HT-29 (cell line): ENCODE data around the gene CIDEA. TPM values are rescaled to one million over a fixed set of nuclear protein-coding genes. Genes with fewer than 3 reads are reported as not detected.
"Not testable (repeated sequence)": the region's sequence is repeated elsewhere in the genome, so short reads cannot be mapped to it uniquely, and the experiment has no call there.

Experiments
- DNase-seq: peaks from one replicate; pipeline ENCODE4 v3.0.0-alpha.2; 2015; ENCODE audit warnings: low spot score
- total RNA-seq: library from RNA; depleted of rRNA; stranded (reverse); fragments of >200 nt; shearing (Covaris generic); gene quantifications from 2 replicates; pipeline ENCODE4 v1.2.3, GENCODE V29; 2014

Gene CIDEA
- total RNA-seq, 1 experiment from 2014 or later = not detected

GRCh38 chr18:12239431-12239830 is 14.7 kb upstream of the CIDEA start:
- no peak for DNase-seq

- DNase-seq = no peak
Measured at GRCh38 chr18:12242658-12243260, 11.4 kb upstream of the CIDEA start.

GRCh38 chr18:12243272-12243671 is 10.9 kb upstream of the CIDEA start:
- not testable (repeated sequence) for DNase-seq

- no peak for DNase-seq
Measured at GRCh38 chr18:12245793-12246135, 8.4 kb upstream of the CIDEA start.

GRCh38 chr18:12246849-12247808 is 7.0 kb upstream of the CIDEA start:
- DNase-seq = no peak

- no peak for DNase-seq
Measured at GRCh38 chr18:12247946-12248345, 6.2 kb upstream of the CIDEA start.

GRCh38 chr18:12248926-12249720 is 5.0 kb upstream of the CIDEA start:
- no peak for DNase-seq

- DNase-seq = no peak
Measured at GRCh38 chr18:12251311-12251710, 2.9 kb upstream of the CIDEA start.

- no peak for DNase-seq
Measured at GRCh38 chr18:12252061-12252460, 2.1 kb upstream of the CIDEA start.

GRCh38 chr18:12253027-12253426 is 1.1 kb upstream of the CIDEA start:
- DNase-seq = no peak

GRCh38 chr18:12253663-12254135 is 462 bp upstream of the CIDEA start:
- no peak for DNase-seq

- DNase-seq = no peak
Measured at GRCh38 chr18:12254820-12255511, 805 bp downstream of the CIDEA start.

GRCh38 chr18:12255626-12256026 is 1.5 kb downstream of the CIDEA start:
- DNase-seq = no peak

GRCh38 chr18:12256951-12257350 is 2.8 kb downstream of the CIDEA start:
- DNase-seq = no peak

GRCh38 chr18:12257996-12258718 is 4.0 kb downstream of the CIDEA start:
- DNase-seq = no peak

- no peak for DNase-seq
Measured at GRCh38 chr18:12258719-12259705, 4.9 kb downstream of the CIDEA start.

GRCh38 chr18:12262748-12263147 is 8.6 kb downstream of the CIDEA start:
- no peak for DNase-seq

- DNase-seq = no peak
Measured at GRCh38 chr18:12264864-12265263, 10.7 kb downstream of the CIDEA start.
